HepG2 (cell line): Measurements from ENCODE around the gene SENP6.

Source experiments
- CBFB ChIP-seq: sonication (generic); formaldehyde crosslinking; IDR thresholded peaks from 2 replicates; pipeline ENCODE4 v1.4.0; 2020; ENCODE audit warnings: missing genetic modification reagents
- CC2D1A ChIP-seq: sonication (generic); formaldehyde crosslinking; IDR thresholded peaks from 2 replicates; pipeline ENCODE4 v1.8.1; 2023; ENCODE audit warnings: mild to moderate bottlenecking, missing genetic modification reagents
- ESRRA ChIP-seq: sonication (generic); formaldehyde crosslinking; IDR thresholded peaks from 2 replicates; pipeline ENCODE4 v1.5.1; 2020; ENCODE audit warnings: mild to moderate bottlenecking, low read depth, missing genetic modification reagents
- GABPA ChIP-seq, 2 experiments: IDR thresholded peaks; 2 replicates each; pipeline ENCODE4 v1.6.1; 2011 to 2016; ENCODE audit warnings: low read depth in 2 of 2, low read length in 1 of 2, missing biosample characterization in 1 of 2, missing genetic modification characterization in 1 of 2
- KDM5A ChIP-seq: fragments of 200-600 bp; sonication (generic); IDR thresholded peaks from 2 replicates; pipeline ENCODE4 v1.7.0; 2018; ENCODE audit warnings: antibody characterized with exemption, mild to moderate bottlenecking, low read length, borderline replicate concordance
- MYC ChIP-seq: sonication (generic); formaldehyde crosslinking; IDR thresholded peaks from 2 replicates; pipeline ENCODE4 v1.9.0; 2021; ENCODE audit warnings: missing genetic modification reagents, borderline replicate concordance
- RBM39 ChIP-seq: fragments of 200-400 bp; formaldehyde crosslinking; IDR thresholded peaks from one replicate; pipeline ENCODE4 v1.6.1; 2018; ENCODE audit warnings: antibody characterized with exemption, mild to moderate bottlenecking, low read depth, low read length; ENCODE audit not compliant: poor library complexity, severe bottlenecking
- SKI ChIP-seq: fragments of 450-650 bp; IDR thresholded peaks from one replicate; pipeline ENCODE4 v1.6.1; 2018; ENCODE audit warnings: mild to moderate bottlenecking; ENCODE audit not compliant: partially characterized antibody
- SP4 ChIP-seq: sonication (generic); formaldehyde crosslinking; IDR thresholded peaks from 2 replicates; pipeline ENCODE4 v1.8.1; 2023; ENCODE audit warnings: mild to moderate bottlenecking, missing genetic modification reagents
- ZNF382 ChIP-seq: sonication (generic); formaldehyde crosslinking; IDR thresholded peaks from 2 replicates; pipeline ENCODE4 v1.5.0; 2020; ENCODE audit warnings: missing genetic modification reagents, mild to moderate bottlenecking, borderline replicate concordance
- TF ChIP-seq, protein P1 (sequence below): sonication (generic); formaldehyde crosslinking; IDR thresholded peaks from 2 replicates; pipeline ENCODE4 v1.4.0; 2020; ENCODE audit warnings: missing genetic modification reagents, mild to moderate bottlenecking, borderline replicate concordance
- TF ChIP-seq, protein P2 (sequence below): IDR thresholded peaks from 2 replicates; pipeline ENCODE4 v1.6.1; 2016
- TF ChIP-seq, protein P3 (sequence below): sonication (generic); formaldehyde crosslinking; IDR thresholded peaks from 2 replicates; pipeline ENCODE4 v1.4.0; 2020; ENCODE audit warnings: missing genetic modification reagents
- TF ChIP-seq, protein P4 (sequence below), 2 experiments: fragments of 450-650 bp in 1 of 2; sonication (generic) in 1 of 2; formaldehyde crosslinking; IDR thresholded peaks; 2 replicates each; pipeline versions ENCODE4 v1.5.0 to v1.8.0; 2020 to 2022; ENCODE audit warnings: mild to moderate bottlenecking in 1 of 2, missing genetic modification reagents in 1 of 2

DNA sequence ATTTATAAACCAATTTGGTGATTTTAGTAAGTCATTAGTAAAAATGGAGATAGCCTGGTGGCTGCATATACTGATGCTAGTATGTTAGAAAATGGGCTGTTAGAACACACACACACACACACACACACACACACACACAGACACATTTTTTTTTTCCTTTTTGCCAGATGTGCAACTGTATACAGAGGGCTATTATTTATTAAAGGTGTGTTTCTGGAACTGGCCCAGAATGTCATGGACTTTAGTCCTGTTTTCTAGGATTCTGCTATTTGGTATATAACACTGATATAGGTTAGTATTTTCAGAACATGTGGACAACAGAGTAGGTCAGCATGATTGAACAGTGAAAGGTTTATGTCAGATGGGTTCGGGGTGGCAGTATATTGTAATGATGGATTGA, 159.8 kb downstream of the SENP6 start:
- TF ChIP-seq, protein P1, sequence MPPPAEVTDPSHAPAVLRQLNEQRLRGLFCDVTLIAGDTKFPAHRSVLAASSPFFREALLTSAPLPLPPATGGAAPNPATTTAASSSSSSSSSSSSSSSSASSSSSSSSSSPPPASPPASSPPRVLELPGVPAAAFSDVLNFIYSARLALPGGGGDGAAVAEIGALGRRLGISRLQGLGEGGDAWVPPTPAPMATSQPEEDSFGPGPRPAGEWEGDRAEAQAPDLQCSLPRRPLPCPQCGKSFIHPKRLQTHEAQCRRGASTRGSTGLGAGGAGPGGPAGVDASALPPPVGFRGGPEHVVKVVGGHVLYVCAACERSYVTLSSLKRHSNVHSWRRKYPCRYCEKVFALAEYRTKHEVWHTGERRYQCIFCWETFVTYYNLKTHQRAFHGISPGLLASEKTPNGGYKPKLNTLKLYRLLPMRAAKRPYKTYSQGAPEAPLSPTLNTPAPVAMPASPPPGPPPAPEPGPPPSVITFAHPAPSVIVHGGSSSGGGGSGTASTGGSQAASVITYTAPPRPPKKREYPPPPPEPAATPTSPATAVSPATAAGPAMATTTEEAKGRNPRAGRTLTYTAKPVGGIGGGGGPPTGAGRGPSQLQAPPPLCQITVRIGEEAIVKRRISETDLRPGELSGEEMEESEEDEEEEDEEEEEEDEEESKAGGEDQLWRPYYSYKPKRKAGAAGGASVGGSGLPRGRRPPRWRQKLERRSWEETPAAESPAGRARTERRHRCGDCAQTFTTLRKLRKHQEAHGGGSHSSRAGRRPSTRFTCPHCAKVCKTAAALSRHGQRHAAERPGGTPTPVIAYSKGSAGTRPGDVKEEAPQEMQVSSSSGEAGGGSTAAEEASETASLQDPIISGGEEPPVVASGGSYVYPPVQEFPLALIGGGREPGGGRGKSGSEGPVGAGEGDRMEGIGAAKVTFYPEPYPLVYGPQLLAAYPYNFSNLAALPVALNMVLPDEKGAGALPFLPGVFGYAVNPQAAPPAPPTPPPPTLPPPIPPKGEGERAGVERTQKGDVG (CRISPR knock-in tag) = no peak
- TF ChIP-seq, protein P2, sequence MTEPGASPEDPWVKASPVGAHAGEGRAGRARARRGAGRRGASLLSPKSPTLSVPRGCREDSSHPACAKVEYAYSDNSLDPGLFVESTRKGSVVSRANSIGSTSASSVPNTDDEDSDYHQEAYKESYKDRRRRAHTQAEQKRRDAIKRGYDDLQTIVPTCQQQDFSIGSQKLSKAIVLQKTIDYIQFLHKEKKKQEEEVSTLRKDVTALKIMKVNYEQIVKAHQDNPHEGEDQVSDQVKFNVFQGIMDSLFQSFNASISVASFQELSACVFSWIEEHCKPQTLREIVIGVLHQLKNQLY (CRISPR knock-in tag) = no peak
- TF ChIP-seq CC2D1A (CRISPR knock-in tag) (no peak), ESRRA (CRISPR knock-in tag) (no peak), MYC (CRISPR knock-in tag) (no peak), RBM39 (no peak), GABPA (IDR thresholded peaks at IDR 0.05; ENCODE audit: low read depth, low read length) (no peak), GABPA (CRISPR knock-in tag; IDR thresholded peaks at IDR 0.05; ENCODE audit: low read depth) (no peak), KDM5A (no peak), SKI (no peak), SP4 (CRISPR knock-in tag) (no peak), CBFB (no peak), ZNF382 (CRISPR knock-in tag) (no peak)
- TF ChIP-seq, protein P3, sequence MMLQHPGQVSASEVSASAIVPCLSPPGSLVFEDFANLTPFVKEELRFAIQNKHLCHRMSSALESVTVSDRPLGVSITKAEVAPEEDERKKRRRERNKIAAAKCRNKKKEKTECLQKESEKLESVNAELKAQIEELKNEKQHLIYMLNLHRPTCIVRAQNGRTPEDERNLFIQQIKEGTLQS (CRISPR knock-in tag) = no peak
- TF ChIP-seq, protein P4, sequence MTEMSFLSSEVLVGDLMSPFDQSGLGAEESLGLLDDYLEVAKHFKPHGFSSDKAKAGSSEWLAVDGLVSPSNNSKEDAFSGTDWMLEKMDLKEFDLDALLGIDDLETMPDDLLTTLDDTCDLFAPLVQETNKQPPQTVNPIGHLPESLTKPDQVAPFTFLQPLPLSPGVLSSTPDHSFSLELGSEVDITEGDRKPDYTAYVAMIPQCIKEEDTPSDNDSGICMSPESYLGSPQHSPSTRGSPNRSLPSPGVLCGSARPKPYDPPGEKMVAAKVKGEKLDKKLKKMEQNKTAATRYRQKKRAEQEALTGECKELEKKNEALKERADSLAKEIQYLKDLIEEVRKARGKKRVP (CRISPR knock-in tag; IDR thresholded peaks at IDR 0.05) = no peak
